ENCODE data around the gene RPL13.
A peak's percentile ranks its signal among the peaks of the same experiment; 100 is the strongest.

Gene RPL13

DNA sequence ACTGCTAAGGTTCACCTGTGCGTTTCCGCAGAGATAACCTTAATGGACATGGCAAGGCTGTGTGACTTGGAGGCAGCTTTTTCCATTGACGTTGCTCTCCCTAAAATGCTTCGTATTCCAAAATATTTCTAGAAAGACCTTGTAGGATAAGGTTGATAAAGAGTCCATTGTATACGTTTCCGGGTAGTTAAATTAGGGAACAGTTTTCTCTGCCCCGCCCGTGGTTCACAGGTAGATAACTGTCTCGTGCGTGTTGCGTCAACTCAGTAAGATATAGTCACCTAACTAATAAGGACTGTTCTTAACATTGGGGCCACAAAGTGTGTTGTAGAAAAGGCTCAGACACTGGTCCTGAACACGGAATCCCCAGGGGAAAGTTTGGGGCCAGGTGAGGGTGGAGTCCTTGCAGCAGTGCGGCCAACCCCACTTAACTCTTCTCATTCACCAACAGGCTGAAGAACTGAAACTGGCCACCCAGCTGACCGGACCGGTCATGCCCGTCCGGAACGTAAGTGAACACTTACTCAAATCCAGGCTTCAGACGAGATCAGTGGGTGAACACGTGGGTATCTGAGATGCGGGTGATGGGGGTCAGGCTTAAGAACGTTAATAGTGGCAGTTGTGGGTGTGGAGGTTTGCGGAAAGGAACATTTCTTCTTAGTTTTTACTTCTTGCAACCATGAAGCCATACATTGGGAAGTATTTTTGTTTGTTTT, 1.6 kb downstream of the RPL13 start:
- H3K4me3 ChIP-seq (replicated peaks in 1 of 2; ENCODE audit: low read depth in 2 of 2, low read length in 2 of 2) = peak overlapping the region; percentile 69 to 73
- peak in 1 of 2 donors; percentile 40 for DNase-seq (ENCODE audit: low read depth in 2 of 2)
- TF ChIP-seq, protein P1, sequence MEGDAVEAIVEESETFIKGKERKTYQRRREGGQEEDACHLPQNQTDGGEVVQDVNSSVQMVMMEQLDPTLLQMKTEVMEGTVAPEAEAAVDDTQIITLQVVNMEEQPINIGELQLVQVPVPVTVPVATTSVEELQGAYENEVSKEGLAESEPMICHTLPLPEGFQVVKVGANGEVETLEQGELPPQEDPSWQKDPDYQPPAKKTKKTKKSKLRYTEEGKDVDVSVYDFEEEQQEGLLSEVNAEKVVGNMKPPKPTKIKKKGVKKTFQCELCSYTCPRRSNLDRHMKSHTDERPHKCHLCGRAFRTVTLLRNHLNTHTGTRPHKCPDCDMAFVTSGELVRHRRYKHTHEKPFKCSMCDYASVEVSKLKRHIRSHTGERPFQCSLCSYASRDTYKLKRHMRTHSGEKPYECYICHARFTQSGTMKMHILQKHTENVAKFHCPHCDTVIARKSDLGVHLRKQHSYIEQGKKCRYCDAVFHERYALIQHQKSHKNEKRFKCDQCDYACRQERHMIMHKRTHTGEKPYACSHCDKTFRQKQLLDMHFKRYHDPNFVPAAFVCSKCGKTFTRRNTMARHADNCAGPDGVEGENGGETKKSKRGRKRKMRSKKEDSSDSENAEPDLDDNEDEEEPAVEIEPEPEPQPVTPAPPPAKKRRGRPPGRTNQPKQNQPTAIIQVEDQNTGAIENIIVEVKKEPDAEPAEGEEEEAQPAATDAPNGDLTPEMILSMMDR (IDR thresholded peaks at IDR 0.05; ENCODE audit: low read depth, low read length) = no peak

DNA sequence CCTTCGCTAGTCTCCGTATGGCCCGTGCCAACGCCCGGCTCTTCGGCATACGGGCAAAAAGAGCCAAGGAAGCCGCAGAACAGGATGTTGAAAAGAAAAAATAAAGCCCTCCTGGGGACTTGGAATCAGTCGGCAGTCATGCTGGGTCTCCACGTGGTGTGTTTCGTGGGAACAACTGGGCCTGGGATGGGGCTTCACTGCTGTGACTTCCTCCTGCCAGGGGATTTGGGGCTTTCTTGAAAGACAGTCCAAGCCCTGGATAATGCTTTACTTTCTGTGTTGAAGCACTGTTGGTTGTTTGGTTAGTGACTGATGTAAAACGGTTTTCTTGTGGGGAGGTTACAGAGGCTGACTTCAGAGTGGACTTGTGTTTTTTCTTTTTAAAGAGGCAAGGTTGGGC, 2.5 kb downstream of the RPL13 start:
- no peak for DNase-seq (ENCODE audit: low read depth in 2 of 2)
- TF ChIP-seq, protein P1 (IDR thresholded peaks at IDR 0.05; ENCODE audit: low read depth, low read length) = no peak
- no peak overlapping the region for H3K4me3 ChIP-seq (replicated peaks in 1 of 2; ENCODE audit: low read depth in 2 of 2, low read length in 2 of 2)

DNA sequence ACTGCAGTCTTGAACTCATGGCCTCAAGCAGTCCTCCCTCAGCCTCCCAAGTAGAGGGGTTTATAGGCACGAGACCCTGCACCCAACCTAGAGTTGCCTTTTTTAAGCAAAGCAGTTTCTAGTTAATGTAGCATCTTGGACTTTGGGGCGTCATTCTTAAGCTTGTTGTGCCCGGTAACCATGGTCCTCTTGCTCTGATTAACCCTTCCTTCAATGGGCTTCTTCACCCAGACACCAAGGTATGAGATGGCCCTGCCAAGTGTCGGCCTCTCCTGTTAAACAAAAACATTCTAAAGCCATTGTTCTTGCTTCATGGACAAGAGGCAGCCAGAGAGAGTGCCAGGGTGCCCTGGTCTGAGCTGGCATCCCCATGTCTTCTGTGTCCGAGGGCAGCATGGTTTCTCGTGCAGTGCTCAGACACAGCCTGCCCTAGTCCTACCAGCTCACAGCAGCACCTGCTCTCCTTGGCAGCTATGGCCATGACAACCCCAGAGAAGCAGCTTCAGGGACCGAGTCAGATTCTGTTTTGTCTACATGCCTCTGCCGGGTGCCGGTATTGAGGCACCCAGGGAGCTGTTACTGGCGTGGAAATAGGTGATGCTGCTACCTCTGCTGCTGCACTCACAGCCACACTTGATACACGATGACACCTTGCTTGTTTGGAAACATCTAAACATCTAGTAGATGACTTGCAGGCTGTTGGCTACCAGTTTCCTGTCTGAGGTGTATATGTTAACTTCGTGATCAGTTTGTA, 3.3 kb downstream of the RPL13 start:
- H3K4me3 ChIP-seq (replicated peaks in 1 of 2; ENCODE audit: low read depth in 2 of 2, low read length in 2 of 2) = no peak overlapping the region
- DNase-seq (ENCODE audit: low read depth in 2 of 2) = no peak
- TF ChIP-seq, protein P1 (IDR thresholded peaks at IDR 0.05; ENCODE audit: low read depth, low read length) = no peak

DNA sequence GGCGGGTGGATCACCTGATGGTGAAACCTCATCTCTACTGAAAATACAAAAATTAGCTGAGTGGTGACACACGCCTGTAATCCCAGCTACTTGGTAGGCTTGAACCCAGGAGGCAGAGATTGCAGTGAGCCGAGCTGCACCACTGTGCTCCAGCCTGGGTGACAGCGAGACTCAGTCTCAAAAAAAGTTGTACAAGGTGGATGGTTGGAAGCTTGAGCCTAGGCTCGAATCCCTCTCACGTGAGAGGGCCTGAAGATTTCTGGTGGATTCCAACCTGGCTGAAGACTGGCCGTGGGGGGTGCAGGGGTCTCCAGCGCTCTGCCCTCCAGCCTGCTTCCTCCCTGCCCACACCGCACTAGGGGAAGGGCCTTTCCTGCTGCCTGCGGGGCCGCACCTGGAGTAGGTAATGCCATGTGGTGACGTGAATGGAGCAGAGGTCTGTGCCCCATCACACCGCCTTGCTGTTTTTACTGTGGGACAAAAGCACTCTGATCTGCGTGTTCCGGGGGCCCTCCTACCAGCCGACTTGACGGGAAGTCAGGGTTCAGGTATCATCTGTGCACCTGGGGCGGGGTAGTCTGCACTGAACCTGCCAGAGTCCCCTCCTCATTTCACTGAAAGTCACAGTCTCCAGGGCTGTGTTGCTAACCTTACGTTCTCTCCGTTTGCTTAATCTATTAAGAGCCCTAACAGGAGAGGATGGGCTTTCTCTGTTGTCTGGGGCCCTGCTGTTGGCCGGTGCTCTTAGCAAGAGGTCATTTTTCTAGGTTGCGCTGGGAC, 4.2 kb downstream of the RPL13 start:
- TF ChIP-seq, protein P1 (IDR thresholded peaks at IDR 0.05; ENCODE audit: low read depth, low read length) = no peak
- H3K4me3 ChIP-seq (replicated peaks in 1 of 2; ENCODE audit: low read depth in 2 of 2, low read length in 2 of 2) = no peak overlapping the region
- no peak for DNase-seq (ENCODE audit: low read depth in 2 of 2)

DNA sequence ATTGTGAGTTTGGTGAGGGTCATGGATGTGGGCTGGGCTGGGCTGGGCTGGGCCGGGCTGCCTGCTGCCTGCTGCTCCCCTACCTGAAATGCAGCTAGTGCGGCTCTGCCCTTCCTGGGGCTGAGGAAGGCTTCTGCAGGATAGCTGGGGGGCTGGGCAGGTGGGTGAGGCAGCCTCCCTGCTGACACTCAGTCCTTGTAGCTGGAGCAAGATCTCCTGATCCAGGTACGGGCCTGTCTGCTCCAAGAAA, 4.7 kb downstream of the RPL13 start:
- no peak overlapping the region for H3K4me3 ChIP-seq (replicated peaks in 1 of 2; ENCODE audit: low read depth in 2 of 2, low read length in 2 of 2)
- no peak for DNase-seq (ENCODE audit: low read depth in 2 of 2)
- TF ChIP-seq, protein P1 (IDR thresholded peaks at IDR 0.05; ENCODE audit: low read depth, low read length) = no peak

DNA sequence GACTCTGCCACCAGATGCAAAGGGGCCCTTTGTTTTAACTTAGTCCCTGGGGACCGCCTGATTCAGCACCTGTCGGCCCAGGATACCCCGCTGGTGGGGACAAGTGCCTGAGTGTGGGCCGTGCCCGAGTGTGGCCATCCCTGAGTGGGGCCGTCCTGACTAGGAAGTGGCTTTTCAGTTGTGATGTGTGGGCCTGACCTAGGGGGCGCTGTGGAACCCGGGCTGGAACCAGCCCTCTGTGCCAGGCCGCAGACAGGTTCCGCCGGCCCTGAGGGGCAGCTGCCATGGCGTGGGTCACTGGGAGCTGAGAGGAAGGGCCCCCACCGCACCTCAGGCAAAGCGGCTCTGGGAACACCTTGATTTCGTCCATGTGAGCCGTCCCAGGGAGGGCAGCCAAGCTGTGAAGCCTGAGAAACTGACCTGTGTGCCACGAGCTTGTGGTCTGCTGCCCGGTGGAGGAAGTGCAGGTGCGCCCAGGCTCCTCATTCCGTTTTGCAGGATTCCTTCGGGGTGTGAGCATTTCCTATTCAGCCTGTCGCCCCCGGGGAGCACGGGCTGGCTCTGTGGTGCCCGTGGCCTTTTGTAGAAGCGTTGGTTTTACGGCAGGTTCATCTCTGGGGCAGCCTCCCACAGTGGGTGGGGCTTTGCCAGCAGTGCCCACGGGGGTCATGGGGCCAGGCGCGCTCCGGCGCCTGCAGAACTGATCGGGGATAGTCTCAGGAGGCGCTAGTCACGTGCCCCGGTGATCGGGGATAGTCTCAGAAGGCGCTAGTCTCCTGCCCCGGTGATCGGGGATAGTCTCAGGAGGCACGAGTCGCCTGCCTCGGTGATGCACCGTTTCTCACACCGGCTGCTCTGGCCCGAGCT, 5.3 kb downstream of the RPL13 start:
- TF ChIP-seq, protein P1 (IDR thresholded peaks at IDR 0.05; ENCODE audit: low read depth, low read length) = peak; percentile 63
- peak overlapping the region in 1 of 2 donors; percentile 27 for H3K4me3 ChIP-seq (replicated peaks in 1 of 2; ENCODE audit: low read depth in 2 of 2, low read length in 2 of 2)
- peak; percentile 46 to 53 for DNase-seq (ENCODE audit: low read depth in 2 of 2)

All from cardiac fibroblast (primary cell).